ENCODE data around the gene DOK1. TPM values are rescaled to one million over a fixed set of nuclear protein-coding genes. Genes with fewer than 3 reads are reported as not detected.

DOK1 gene
- total RNA-seq, 4 donors from 2014 or later, result 0.29 to 85.0 (median 13.8) TPM

- H3K9me3 ChIP-seq, result no peaks in the 10 kb centered on the region
- no peak overlapping the region for H3K4me3 ChIP-seq
- H3K27ac ChIP-seq, result no peak overlapping the region
- intact Hi-C loops (cut with DNase I; ENCODE audit: low total_unique reads), result no loop called here
- TF ChIP-seq CTCF (IDR thresholded peaks at IDR 0.05) (no peak), POLR2A (IDR thresholded peaks at IDR 0.05) (no peak)
- peaks cover 0 to 7% of the 10 kb centered on the region in 2 donors for H3K27me3 ChIP-seq
- no peak for DNase-seq
- no peaks in the 10 kb centered on the region for H3K4me1 ChIP-seq
- H3K36me3 ChIP-seq, result no peaks in the 10 kb centered on the region
These were observed 39.6 kb downstream of the DOK1 start for GRCh38 chr2:74593826-74594772.

GRCh38 chr2:74596584-74596983, 42.1 kb downstream of the DOK1 start:
- Histone ChIP-seq H3K36me3 (no peaks in the 10 kb centered on the region), H3K27me3 (peaks cover 0 to 7% of the 10 kb centered on the region in 2 donors), H3K27ac (no peak overlapping the region), H3K4me1 (no peaks in the 10 kb centered on the region), H3K4me3 (no peak overlapping the region), H3K9me3 (no peaks in the 10 kb centered on the region)
- no peak for DNase-seq
- intact Hi-C loops (cut with DNase I; ENCODE audit: low total_unique reads), result no loop called here
- TF ChIP-seq POLR2A (IDR thresholded peaks at IDR 0.05) (no peak), CTCF (IDR thresholded peaks at IDR 0.05) (no peak)

GRCh38 chr2:74597410-74597809, 42.9 kb downstream of the DOK1 start:
- DNase-seq, result no peak
- Histone ChIP-seq H3K27ac (no peak overlapping the region), H3K4me3 (no peak overlapping the region), H3K36me3 (no peaks in the 10 kb centered on the region), H3K9me3 (no peaks in the 10 kb centered on the region), H3K27me3 (peaks cover 0 to 7% of the 10 kb centered on the region in 2 donors), H3K4me1 (no peaks in the 10 kb centered on the region)
- intact Hi-C loops (cut with DNase I; ENCODE audit: low total_unique reads), result no loop called here
- TF ChIP-seq POLR2A (IDR thresholded peaks at IDR 0.05) (no peak), CTCF (IDR thresholded peaks at IDR 0.05) (no peak)

- Histone ChIP-seq H3K4me3 (no peak overlapping the region), H3K9me3 (no peaks in the 10 kb centered on the region), H3K4me1 (no peaks in the 10 kb centered on the region), H3K27me3 (no peaks in the 10 kb centered on the region), H3K27ac (no peak overlapping the region), H3K36me3 (no peaks in the 10 kb centered on the region)
- no peak for DNase-seq
- TF ChIP-seq POLR2A (IDR thresholded peaks at IDR 0.05), result no peak
- no peak for TF ChIP-seq CTCF (IDR thresholded peaks at IDR 0.05)
- intact Hi-C loops (cut with DNase I; ENCODE audit: low total_unique reads), result no loop called here
These were observed 45.2 kb downstream of the DOK1 start for GRCh38 chr2:74599676-74600075.

GRCh38 chr2:74602586-74603281, 48.2 kb downstream of the DOK1 start:
- Histone ChIP-seq H3K27ac (no peak overlapping the region), H3K9me3 (no peaks in the 10 kb centered on the region), H3K4me3 (no peak overlapping the region), H3K27me3 (no peaks in the 10 kb centered on the region), H3K4me1 (no peaks in the 10 kb centered on the region), H3K36me3 (no peaks in the 10 kb centered on the region)
- intact Hi-C loops (cut with DNase I; ENCODE audit: low total_unique reads), result no loop called here
- DNase-seq, result no peak
- no peak for TF ChIP-seq CTCF (IDR thresholded peaks at IDR 0.05)
- TF ChIP-seq POLR2A (IDR thresholded peaks at IDR 0.05), result no peak

Data from uterus (tissue), 4 donors.